NCI-H2107 treated with DMSO at 0.1 percent for 48 hours (cell line): ENCODE data around the gene UNC13A.
"Not testable (repeated sequence)": the region's sequence is repeated elsewhere in the genome, so short reads cannot be mapped to it uniquely, and the experiment has no call there.

Experiments used
- DNase-seq: peaks from one replicate; lab custom pipeline; 2025; ENCODE audit not compliant: unreplicated experiment; lab: John Stamatoyannopoulos, UW

UNC13A gene

DNA sequence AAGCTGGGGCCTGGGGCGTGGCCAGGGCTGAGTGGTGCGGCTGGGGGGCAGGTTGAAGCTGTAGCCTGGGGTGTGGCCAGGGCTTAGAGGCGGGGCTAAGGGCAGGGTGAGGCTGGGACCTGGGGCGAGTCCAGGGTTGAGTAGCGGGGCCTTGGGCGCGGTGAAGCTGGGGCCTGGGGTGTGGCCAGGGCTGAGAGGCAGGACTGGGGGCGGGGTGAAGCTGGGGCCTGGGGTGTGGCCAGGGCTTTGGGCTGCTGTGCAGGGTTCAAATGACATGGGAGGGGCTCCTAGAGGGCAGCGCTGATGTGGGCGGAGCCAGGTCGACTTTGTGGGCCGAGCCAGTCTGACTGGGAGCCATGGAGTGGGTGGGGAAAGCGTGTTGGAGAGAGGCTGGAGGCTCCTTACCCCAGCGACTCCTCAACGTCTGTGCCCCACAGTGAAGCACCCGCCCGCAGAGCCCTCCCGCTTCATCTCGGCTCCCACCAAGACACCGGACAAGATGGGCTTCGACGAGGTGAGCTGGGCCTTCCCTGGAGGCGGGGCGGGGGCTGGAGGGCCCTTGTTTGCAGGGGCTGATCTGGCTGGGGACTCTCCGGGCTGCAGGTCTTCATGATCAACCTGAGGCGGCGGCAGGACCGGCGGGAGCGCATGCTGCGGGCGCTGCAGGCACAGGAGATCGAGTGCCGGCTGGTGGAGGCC, 111.2 kb downstream of the UNC13A start:
- DNase-seq: no peak

DNA sequence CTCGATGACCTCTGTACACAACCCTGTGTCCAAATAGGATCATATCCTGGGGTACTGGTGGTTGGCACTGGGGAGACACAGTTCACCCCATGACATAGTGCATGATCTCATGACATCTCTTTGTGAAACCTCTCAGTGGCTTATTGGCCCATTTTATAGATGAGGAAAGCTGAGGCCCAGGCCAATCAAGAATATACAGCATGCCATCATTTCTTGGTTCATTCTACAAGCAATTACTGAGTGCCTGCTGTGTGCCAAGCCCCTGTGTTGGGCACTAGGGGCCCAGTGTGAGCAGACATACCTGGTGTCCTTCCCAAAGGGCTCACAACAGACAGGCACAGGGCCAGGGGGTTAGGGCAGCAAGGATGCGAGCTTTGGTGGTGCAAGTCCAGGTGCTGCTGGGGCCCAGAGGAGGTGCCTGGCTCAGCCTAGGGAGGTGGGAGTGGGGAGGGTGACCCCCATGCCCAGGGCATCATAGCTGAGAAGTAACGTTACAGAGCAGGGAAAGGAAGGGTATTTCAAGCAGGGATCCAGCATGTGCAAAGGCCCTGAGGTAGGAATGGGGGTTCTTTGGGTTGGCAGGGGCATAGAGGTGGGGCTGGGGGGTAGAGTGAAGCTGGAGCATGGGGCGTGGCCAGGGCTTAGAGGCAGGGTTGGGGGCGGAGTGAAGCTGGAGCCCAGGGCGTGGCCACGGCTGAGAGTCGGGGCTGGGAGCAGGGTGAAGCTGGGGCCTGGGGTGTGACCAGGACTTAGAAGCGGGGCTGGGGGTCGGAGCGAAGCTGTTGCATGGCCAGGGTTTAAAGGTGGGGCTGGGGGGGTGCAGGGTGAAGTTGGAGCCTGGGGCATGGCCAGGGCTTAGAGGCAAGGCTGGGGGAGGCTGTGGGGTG, 112.0 kb downstream of the UNC13A start:
- DNase-seq: no peak

DNA sequence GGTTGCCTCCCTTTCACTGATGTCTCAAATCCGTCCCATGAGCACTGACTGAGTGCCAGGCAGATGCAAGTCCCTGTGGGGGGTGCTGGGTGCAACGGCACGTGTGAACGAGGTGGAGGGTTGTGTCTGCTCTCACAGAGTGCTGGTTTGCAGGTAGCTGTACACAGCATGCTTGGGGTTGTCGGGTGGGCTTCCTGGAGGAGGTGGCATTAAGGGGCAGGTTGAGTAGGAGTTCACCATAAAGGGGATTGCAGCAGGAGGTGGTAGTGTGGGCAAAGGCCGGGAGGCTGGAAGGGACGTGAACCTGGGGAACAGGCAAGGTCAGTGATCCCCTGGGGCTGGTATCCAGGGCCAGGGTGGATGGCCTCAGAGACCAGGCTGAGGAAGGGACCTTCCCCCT, 115.5 kb downstream of the UNC13A start:
- no peak for DNase-seq

- DNase-seq: peak; percentile 33
Observed at GRCh38 chr19:17570791-17571190, 117.4 kb downstream of the UNC13A start.

- DNase-seq: not testable (repeated sequence)
Observed at GRCh38 chr19:17570291-17570690, 117.9 kb downstream of the UNC13A start.

GRCh38 chr19:17567940-17568339, 120.2 kb downstream of the UNC13A start:
- DNase-seq: no peak

DNA sequence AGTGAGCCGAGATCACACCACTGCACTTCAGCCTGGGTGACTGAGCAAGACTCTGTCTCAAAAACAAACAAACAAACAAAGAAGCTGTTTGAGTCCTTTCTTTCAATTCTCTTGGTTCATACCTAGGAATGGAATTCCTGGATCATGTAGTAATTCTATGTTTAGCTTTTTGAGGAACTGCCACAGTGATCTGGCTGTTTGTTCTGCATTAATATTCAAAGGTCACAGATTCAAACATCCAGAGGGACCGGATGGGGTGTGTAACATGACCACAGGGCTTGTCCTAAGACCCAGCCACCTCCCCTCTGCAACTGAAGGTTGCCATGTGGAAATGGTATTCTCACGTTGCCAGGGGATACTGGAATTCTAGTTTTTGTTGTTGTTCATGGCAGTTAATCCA, 122.5 kb downstream of the UNC13A start:
- no peak for DNase-seq

GRCh38 chr19:17564781-17565180, 123.4 kb downstream of the UNC13A start:
- DNase-seq: no peak

- DNase-seq: no peak
Observed at GRCh38 chr19:17562561-17562960, 125.6 kb downstream of the UNC13A start.

- no peak for DNase-seq
Observed at GRCh38 chr19:17562097-17562496, 126.1 kb downstream of the UNC13A start.

DNA sequence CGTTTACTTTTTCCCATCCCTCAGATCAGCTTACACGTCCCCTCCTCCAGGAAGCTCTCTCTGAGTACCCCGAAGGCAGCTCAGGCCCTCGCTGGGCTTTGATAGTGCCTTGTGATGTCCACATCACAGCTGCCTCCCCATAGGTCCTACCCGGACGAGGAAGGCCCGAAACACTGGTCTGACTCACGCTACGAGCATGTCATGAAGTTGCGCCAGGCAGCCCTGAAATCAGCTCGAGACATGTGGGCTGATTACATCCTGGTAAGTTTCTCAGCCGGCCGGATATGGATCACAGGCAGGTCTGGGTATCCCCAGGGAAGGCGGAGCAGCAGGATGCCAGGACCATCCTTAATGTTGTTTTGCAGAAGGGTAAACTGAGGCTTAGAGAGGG, 128.0 kb downstream of the UNC13A start:
- DNase-seq: no peak

DNA sequence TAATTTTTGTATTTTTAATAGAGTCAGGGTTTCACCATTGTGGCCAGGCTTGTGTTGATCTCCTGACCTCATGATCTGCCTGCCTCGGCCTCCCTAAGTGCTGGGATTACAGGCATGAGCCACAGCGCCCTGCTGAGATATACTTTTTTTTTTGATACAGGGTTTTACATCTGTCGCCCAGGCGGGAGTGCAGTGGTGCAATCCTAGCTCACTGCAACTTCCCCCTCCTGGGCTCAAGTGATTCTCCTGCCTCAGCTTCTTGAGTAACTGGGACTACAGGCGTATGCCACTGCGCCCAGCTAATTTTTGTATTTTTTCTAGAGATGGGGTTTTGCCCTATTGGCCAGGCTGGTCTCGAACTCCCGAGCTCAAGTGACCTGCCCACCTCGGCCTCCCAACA, 130.7 kb downstream of the UNC13A start:
- no peak for DNase-seq

GRCh38 chr19:17556995-17557394, 131.2 kb downstream of the UNC13A start:
- no peak for DNase-seq

DNA sequence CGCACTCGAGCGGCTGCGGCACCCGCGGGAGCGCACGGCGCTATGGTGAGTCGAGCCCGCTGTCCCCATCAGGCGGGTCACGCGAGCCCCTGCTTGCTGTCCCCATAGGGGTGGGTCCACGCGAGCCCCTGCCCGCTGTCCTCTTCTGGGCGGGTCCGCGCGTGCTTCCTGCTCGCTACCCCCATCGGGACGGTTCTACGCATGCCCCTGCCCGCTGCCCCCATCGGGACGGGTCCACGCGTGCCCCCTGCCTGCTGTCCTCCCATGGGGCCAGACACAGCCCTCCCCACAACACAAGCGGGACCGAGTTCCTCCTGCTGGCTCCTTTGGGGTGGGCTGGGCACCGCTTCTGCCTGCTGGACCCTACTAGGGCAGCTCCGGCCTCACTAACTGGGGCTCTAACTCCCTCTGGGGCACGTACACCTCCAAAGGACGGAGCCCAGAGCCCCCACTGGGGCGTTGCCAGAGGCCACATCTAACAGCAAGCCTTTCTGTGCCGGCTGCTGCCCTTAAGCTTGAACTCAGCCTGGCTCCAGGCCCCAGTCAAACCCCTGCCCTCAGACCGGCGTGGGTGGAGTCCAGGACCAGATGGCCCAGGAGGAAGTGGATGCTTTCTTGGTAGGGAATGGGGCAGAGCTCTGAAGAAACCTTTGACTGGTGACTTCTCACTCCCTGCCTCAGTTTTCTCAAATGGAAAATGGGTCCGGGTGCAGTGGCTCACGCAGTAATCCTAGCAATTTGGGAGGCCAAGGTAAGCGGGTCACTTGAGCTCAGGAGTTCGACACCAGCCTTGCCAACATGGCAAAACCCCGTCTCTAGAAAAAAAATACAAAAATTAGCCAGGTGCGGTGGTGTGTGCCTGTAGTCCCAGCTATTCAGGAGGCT, 132.0 kb downstream of the UNC13A start:
- no peak for DNase-seq

DNA sequence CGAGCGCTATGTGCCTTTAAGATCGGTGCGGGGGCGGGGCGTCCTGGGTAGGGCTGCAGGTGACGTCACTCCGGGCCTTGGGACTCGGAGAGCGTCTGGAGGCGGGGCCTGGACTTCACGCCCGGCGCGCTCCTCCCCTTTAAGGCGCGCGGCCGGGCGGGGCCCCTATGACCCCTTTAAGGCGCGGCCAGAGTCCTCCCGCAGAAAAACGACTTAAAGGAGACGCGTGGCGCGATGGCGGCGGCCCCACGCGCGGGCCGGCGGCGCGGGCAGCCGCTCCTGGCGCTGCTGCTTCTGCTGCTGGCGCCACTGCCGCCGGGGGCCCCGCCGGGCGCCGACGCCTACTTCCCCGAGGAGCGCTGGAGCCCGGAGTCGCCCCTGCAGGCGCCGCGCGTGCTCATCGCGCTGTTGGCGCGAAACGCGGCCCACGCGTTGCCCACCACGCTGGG, 132.7 kb downstream of the UNC13A start, which contains the start of gene COLGALT1:
Gene COLGALT1 (plus strand): TSS at position 170 of the 449 bp plus-strand sequence. CDS start 65 bp downstream, at position 235.
- peak; percentile 95 for DNase-seq

DNA sequence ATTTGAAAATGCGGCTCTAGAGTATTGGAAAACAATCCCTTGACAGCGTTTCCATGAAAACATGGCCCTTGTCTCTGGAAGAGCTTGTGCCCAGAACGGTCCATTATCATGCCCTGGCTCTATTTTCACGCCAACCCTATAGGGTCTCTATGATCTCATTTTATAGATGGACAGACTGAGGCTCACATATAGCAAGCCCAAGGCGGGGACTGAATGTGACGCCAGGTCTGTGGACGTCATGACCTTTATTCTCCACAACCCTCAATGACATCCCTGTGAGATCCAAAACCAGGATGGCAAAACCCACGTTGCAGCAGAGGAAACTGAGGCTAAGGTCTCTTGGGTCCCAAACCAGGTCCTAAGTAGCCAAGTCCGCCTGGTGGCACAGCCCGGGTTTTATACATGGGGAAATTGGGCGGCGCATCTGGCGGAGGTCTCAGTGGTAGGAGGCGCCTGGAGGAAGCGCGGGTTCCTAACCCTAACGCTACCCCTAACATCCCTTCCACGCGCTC, 133.1 kb downstream of the UNC13A start:
- DNase-seq: no peak

DNA sequence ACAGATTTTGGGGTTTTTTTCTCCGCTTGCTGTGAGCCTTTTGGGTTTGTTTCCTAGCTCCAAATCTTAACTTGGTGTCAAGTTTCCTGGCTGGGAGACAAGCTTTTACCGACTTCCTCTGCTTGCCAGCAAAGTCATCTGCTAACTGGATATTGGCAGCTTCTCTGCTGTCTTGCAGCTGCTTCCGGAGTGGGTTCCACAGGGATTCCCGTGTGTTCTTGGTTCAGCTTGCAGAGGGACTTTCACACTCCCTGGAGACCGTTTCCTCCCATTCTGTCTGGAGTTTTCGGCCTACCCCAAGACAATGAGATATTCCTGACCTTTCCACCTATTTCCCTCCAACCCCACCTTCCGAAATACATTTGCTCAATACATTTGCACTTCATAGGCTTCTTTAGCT, 134.9 kb downstream of the UNC13A start:
- DNase-seq: peak; percentile 65

- not testable (repeated sequence) for DNase-seq
Observed at GRCh38 chr19:17552735-17553134, 135.4 kb downstream of the UNC13A start.
